KG1 (cell line): ENCODE measurements around the gene AUTS2.

Experiments
- DNase-seq: peaks from one replicate; lab custom pipeline; 2025; lab: John Stamatoyannopoulos, UW

The AUTS2 gene

GRCh38 chr7:69656890-69657289, 58.6 kb downstream of the AUTS2 start:
- no peak for DNase-seq

DNA sequence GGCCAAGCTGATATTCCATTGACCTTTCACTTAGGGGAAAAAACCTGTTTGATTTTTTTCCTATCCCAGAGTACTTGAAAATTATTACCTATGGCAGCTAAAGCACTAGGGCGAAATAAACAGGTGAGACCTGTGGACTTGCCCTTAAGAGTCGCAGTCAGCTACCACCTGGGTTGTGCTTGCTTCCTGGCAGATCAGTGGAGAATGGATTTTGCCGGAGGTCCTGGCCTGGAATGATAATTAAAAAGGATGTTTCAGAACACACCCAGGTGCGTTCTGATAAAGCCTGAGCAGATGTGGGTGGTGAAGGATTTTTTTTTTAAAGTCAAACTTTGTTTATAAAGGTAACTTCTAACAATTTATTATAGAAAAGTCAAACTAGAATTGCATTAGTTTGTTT, 59.1 kb downstream of the AUTS2 start:
- no peak for DNase-seq

DNA sequence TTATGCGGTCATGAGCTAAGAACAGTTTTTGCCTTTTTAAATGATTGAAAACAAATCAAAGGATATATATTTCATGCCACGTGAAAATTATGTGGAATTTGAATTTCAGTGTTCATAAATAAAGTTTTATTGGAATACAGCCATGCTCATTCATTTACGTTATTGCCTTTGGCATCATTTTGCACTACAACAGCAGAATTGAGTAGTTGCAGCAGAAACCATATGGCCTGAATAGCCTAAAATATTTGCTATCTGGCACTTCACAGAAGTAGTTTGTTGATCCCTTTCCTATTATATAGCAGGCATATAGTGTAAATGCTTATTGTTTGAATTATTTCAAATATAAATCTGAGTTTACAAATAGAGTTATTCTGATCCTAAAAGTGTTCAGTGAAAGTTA, 59.7 kb downstream of the AUTS2 start:
- no peak for DNase-seq

DNA sequence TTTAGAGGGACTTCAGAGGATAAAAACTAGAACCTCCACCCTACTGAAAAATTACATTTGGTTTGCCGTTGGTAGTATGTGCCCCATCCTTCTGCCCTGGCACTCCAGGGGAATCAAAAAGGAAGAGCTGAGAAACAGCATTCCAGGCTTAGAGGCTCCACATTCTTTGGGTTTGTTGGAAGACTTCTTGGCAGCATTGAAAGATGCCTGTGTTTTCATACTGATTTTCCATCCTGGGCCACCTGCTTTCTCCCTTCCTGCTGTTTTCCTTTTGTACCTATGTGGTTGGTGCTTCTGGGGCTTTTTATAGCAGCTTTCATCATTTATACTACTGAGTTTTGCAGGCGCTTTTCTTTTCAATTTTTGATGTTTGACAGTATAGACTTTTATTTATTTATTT, 61.7 kb downstream of the AUTS2 start:
- no peak for DNase-seq

DNA sequence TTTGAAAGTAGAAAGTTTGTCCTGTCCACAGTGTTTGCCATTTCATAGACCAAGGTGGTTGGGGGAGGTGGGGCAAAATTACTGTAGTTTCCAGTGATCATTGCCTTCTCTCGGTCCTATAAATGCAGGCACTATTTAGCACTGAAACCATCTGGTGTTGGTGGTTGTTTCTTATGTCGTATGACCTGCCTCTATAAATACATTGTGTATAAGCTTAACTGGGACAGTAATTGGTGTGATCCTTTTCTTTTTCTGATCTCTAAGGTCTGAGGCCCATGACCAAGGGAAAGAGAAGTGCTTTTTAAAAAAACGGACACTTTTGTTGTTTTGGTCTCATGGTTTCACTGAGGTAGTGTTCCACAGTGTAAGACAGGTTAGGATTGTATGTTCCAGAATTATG, 63.1 kb downstream of the AUTS2 start:
- no peak for DNase-seq

DNA sequence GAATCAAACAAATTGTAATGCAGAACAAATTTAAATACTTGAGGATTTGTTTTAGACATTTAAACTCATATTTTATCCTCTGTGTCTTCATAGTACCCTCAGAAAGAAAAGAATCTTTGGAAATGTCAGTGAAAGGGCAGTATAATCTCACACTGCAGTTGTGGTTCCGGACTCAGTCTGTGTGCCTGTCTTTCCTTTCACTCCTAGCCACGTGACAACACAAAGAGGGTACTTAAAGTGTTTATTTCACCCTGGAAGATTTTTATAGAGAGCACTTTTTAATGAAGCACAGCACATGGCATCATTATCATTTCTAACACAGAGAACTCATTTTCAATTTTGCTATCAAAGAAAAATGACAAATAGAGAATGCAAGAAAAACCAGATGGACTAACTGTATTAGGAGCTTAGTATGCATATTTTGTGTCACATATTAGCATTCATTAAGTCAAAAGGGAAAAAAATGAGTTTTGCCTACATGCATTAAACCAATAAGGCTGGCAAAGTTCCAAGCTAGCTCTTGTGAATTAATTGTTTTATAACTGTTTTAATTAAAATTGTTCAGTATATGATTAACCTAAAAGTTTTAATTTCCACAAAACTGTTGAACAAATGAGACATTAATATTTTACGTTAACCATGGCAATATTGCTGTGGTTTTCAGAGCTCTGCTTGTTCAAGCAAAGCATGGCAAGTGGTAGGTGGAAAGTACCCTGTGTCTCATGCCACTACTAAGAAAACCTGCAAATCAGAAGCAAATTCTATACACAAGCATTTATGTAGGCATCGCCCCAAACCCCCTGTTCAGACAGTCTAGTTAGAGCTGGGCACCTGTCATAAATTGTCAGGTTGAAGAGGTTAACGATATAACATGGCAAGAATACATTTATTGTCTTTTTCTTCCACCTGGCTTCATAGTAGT, 65.9 kb downstream of the AUTS2 start:
- DNase-seq, result no peak

GRCh38 chr7:69665369-69665768, 67.1 kb downstream of the AUTS2 start:
- DNase-seq, result no peak

GRCh38 chr7:69668339-69668870, 70.1 kb downstream of the AUTS2 start:
- no peak for DNase-seq

DNA sequence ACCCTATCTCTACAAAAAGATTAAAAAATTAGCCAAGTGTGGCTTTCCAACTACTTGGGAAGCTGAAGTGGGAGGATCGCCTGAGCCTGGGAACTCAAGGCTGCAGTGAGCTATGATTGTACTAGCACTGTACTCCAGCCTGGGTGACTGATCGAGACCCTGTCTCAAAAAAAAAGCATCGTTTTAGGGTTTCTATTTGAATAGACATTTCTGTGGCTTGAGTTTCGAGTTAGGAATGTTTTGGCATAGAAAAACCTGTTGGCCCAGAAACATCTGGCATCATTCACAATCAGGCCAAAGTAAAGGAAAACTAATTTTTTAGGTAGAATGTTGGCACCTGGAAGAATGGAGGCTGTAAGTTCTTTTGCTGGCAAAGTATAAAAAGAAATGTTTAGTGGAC, 72.4 kb downstream of the AUTS2 start:
- no peak for DNase-seq

GRCh38 chr7:69673074-69673473, 74.8 kb downstream of the AUTS2 start:
- DNase-seq, result no peak

- DNase-seq, result no peak
Observed at GRCh38 chr7:69674701-69675182, 76.5 kb downstream of the AUTS2 start.

- no peak for DNase-seq
Observed at GRCh38 chr7:69676247-69676646, 78.0 kb downstream of the AUTS2 start.

DNA sequence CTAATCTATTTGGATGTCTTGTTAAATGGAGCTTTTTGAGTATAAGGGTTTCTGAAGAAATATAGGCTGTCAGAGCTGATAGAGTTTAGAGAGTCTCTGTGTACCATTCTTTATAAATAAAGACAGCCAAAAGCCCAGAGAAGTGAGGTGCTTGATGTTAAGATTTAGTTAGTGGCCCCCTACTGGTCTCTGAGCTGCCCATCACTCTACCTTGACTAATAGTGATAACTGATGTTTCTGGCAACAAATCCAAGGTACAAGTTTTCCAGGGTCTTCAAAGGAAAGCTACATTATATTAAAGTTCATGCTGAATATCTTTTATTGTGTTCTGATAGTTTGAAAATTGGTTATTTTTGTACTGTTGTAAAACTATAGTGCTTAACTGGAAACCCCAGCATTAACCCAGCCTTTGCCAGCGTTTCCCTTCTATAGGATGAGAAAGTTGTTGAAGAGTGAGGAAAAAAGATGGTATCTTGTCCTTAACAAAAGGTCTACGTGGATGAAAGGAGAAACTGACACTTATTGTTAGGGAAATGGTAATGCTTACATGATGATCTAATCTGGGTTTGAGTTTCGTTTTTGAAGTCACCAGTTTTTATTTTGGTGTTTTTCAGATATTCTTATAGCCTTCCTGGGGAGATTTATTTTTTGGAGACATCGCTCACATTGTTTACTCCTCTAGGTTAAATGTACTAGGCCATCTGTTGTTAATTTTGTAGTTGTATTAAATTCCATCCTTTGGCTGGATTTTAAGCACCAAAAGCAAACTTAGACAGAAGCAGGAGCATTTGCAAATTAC, 79.0 kb downstream of the AUTS2 start:
- DNase-seq, result no peak

DNA sequence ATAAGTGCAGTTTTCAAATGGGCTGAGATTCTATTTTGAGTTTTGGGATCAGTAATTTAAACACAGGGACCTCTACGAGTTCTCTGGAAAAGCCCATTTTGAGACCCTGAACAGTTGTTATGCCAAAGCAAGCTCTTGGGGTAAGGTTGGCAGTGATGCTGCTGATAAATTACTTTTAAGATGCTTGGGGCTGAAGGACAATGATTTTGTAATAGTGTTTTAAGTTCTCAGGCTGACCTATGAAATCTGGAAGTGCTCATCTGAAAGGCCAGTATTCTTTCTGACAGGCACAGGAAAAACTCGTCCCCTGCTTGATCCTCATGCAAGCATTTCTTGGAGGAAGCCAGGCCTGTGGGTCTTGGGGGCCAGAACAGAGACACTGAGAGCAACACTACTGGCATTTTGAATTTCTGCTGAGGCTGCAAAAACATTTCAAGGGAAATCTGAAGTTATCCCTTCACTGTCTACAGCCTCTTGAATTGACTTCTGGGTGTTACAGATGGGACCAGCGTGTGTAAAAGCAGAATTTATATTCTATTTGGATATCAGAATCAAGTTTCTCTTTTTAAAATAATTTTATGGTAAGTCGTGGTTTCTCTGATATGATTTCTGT, 79.7 kb downstream of the AUTS2 start:
- no peak for DNase-seq

- DNase-seq, result no peak
Observed at GRCh38 chr7:69678494-69679187, 80.4 kb downstream of the AUTS2 start.

DNA sequence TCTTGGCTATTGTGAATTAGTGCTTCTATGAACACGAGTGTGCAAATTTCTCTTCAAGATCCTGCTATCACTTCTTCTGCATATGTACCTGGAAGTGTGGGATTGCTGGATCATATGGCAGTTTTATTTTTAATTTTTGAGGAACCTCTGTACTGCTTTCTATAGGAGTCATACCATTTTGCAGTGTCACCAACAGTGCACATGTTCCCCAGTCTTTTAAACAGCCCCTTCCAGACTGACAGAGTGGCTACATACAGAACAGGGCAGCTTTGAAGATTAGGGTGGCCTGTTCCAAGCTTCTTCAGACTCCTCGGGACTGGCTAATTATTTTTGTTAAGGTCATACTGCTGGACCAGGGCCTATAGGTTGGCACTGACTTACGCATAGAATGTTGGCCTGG, 82.9 kb downstream of the AUTS2 start:
- DNase-seq, result no peak

DNA sequence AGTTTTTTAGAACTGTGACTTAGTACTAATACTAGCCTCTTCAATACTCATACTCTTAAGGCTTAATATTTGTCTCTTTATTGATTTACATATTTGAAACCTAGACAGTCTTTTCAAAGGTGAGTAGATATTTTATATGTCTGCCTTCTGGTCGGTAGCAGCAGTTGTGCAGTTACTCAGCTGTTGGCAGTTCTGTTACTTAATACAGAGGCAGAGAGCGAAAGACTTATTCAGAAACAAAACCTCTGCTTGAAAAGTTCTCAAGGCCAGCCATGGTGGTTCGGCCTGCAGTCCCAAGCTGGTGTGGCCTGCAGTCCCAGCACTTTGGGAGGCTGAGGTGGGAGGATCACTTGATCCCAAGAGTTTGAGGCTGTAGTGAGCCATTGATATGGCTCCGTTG, 84.2 kb downstream of the AUTS2 start:
- DNase-seq, result no peak

GRCh38 chr7:69683002-69683401, 84.7 kb downstream of the AUTS2 start:
- no peak for DNase-seq

GRCh38 chr7:69684369-69685292, 86.4 kb downstream of the AUTS2 start:
- DNase-seq, result no peak

DNA sequence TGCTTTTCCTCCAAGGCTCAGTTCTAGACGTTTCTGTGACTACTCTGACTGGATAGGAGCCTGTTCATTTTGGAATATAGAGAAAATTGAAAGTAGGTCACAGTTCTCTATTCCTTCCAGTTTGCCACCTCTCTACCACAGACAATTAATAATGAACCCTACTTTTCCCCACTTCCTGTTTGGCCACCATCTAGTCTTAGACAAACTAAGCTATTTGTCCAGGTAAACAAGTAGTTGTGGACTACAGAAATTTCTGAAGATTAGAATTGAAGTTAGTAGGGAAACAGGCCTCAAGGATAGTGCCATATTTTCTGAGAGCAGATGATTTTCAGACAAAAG, 87.0 kb downstream of the AUTS2 start:
- no peak for DNase-seq

GRCh38 chr7:69686366-69686765, 88.1 kb downstream of the AUTS2 start:
- DNase-seq, result no peak
